Fibroblast of skin of scalp (primary cell): ENCODE measurements around the gene ANKS1B.

Source experiments
- DNase-seq: peaks from one replicate; pipeline ENCODE4 v3.0.0-alpha.2; 2013

The ANKS1B gene

GRCh38 chr12:98698603-98699463 is 1285.9 kb downstream of the ANKS1B start:
- peak; percentile 35 for DNase-seq

GRCh38 chr12:98697209-98697608 is 1287.5 kb downstream of the ANKS1B start:
- no peak for DNase-seq

GRCh38 chr12:98696036-98696646 is 1288.6 kb downstream of the ANKS1B start:
- no peak for DNase-seq

- DNase-seq, result no peak
Measured at GRCh38 chr12:98691351-98691750, 1293.4 kb downstream of the ANKS1B start.

GRCh38 chr12:98686603-98687002 is 1298.1 kb downstream of the ANKS1B start:
- no peak for DNase-seq
